ENCODE data around the gene KCNQ1. TPM values are rescaled to one million over a fixed set of nuclear protein-coding genes. Genes with fewer than 3 reads are reported as not detected.

KCNQ1 gene
- total RNA-seq, 2 experiments from 2014 or later, result 8.7 to 9.5 TPM

DNA sequence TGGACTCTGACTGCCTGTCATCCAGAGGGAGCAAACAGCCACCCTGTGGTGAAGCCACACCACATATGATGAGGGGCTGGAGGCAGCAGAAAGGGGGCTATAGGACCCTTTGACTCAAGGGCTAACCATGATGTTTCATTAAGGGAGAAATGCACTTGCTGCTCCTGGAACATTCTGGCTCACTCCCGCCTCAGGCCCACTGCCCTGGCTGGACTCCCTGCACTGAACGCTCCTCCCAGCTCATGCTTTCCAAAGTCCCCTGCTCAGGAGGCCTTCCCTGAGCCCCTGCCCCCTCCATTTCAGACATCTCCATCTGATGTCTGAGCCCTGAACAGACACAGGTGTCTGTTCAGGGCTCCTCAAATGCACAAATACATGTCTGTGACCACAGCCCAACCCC, 371.7 kb downstream of the KCNQ1 start:
- Mint-ChIP-seq H3K9me3 (peaks cover 26% of the 10 kb centered on the region), H3K27me3 (no peaks in the 10 kb centered on the region), H3K27ac (no peak overlapping the region), H3K4me3 (no peak overlapping the region), H3K4me1 (ENCODE audit: low read depth) (peaks cover 23% of the 10 kb centered on the region), H3K36me3 (ENCODE audit: low read depth) (peaks cover 16% of the 10 kb centered on the region)
- CTCF ChIA-PET, result no interaction called here
- POLR2A ChIA-PET, result no interaction called here
- TF ChIP-seq, protein P1, sequence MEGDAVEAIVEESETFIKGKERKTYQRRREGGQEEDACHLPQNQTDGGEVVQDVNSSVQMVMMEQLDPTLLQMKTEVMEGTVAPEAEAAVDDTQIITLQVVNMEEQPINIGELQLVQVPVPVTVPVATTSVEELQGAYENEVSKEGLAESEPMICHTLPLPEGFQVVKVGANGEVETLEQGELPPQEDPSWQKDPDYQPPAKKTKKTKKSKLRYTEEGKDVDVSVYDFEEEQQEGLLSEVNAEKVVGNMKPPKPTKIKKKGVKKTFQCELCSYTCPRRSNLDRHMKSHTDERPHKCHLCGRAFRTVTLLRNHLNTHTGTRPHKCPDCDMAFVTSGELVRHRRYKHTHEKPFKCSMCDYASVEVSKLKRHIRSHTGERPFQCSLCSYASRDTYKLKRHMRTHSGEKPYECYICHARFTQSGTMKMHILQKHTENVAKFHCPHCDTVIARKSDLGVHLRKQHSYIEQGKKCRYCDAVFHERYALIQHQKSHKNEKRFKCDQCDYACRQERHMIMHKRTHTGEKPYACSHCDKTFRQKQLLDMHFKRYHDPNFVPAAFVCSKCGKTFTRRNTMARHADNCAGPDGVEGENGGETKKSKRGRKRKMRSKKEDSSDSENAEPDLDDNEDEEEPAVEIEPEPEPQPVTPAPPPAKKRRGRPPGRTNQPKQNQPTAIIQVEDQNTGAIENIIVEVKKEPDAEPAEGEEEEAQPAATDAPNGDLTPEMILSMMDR (IDR thresholded peaks at IDR 0.05), result no peak
- intact Hi-C loops (cut with micrococcal nuclease), result no loop called here
- DNase-seq, result no peak
- ATAC-seq, result no peak

DNA sequence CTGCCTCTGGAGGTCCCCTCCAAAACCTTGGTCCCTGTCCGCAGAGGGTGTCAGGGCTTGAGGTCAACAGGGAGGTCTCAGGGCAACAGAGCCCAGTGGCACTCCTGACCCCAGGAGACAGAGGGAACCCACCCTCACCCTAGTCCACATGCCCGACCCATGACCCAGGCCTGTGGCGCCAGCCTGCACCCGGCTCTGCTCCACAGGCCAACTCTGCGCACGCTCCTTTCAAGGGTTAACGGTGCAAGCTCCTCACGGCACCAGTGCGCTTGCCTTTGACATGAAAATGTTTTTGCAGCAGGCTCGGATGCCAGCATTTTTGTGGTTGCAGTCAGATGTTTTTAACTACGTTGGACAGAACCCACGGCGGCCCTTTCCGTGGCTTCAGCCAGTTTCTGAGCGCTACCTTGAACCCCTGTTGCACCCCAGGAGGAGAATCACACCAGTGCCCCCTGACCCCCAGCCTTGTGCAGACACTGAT, 372.2 kb downstream of the KCNQ1 start:
- Mint-ChIP-seq H3K27me3 (no peaks in the 10 kb centered on the region), H3K4me1 (ENCODE audit: low read depth) (peaks cover 22% of the 10 kb centered on the region), H3K36me3 (ENCODE audit: low read depth) (peaks cover 16% of the 10 kb centered on the region), H3K9me3 (peaks cover 26% of the 10 kb centered on the region), H3K27ac (no peak overlapping the region), H3K4me3 (no peak overlapping the region)
- POLR2A ChIA-PET, result no interaction called here
- DNase-seq, result no peak
- TF ChIP-seq, protein P1 (IDR thresholded peaks at IDR 0.05), result no peak
- intact Hi-C loops (cut with micrococcal nuclease), result no loop called here
- CTCF ChIA-PET, result no interaction called here
- ATAC-seq, result no peak

DNA sequence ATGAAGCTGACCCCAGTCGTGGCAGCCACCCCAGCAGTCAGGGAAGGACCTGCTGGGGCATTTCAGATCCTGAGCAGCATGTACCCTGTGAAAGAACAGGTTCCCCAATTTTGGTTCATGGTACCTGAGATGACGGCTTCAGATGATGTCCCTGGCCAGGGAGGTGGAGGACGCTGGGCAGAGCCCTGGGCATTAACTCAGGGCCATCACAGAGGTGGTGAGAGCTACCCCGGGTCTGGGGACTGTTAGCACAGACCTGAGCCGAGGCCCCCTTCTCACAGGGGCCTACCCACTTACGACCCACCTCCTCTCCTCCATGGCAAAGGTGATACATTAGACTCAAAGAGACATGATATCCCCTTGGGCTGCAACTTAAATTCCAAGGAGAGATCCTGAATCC, 372.6 kb downstream of the KCNQ1 start:
- TF ChIP-seq, protein P1 (IDR thresholded peaks at IDR 0.05), result no peak
- POLR2A ChIA-PET, result no interaction called here
- no peak for DNase-seq
- Mint-ChIP-seq H3K4me3 (no peak overlapping the region), H3K36me3 (ENCODE audit: low read depth) (peaks cover 19% of the 10 kb centered on the region), H3K4me1 (ENCODE audit: low read depth) (peaks cover 18% of the 10 kb centered on the region), H3K27me3 (no peaks in the 10 kb centered on the region), H3K27ac (no peak overlapping the region), H3K9me3 (peaks cover 29% of the 10 kb centered on the region)
- intact Hi-C loops (cut with micrococcal nuclease), result no loop called here
- CTCF ChIA-PET, result no interaction called here
- no peak for ATAC-seq

DNA sequence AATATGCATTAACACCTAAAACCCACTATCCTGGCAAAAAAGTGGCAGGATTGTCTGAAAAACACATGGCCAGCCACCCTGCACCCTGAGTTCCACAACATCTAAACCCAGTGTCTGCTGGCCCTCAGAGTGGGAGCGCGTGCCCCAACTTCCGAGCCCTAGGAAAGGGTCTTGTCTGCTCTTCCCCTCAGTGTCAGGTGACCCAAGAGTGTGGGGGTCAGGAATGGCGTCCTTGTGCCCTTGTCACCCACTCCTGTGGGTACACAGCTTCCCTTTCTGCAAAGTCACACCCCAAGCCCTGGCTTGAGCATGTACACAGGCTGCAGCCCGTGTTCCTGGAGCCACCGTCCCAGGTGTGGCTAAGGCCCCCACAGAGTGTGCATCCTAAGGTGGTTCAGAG, 373.2 kb downstream of the KCNQ1 start:
- Mint-ChIP-seq H3K9me3 (peaks cover 35% of the 10 kb centered on the region), H3K27ac (no peak overlapping the region), H3K27me3 (no peaks in the 10 kb centered on the region), H3K4me3 (no peak overlapping the region), H3K36me3 (ENCODE audit: low read depth) (peaks cover 25% of the 10 kb centered on the region), H3K4me1 (ENCODE audit: low read depth) (peaks cover 13% of the 10 kb centered on the region)
- no peak for DNase-seq
- ChIA-PET POLR2A (no interaction called here), CTCF (no interaction called here)
- TF ChIP-seq, protein P1 (IDR thresholded peaks at IDR 0.05), result no peak
- no peak for ATAC-seq
- intact Hi-C loops (cut with micrococcal nuclease), result no loop called here

DNA sequence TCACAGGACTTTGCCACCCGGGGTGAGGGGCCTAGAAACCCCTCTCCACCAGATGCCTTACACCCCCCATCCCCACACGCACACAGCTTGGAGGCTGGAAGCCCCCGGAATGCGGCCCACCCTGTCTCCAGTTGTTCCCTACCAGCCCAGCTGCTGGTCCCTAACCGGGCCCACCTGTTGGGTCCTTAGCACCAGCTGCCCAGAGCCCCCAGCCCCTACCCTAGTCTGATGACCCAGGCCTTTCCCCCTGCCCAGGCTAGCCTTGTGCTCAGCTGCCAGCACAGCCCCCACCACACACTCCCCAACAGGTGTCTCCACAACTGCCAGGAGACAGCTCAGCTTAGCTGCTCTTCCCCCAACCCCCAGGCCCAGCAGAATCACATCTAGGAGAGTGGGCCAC, 373.7 kb downstream of the KCNQ1 start:
- Mint-ChIP-seq H3K36me3 (ENCODE audit: low read depth) (peaks cover 25% of the 10 kb centered on the region), H3K9me3 (peaks cover 40% of the 10 kb centered on the region), H3K4me3 (no peak overlapping the region), H3K27me3 (no peaks in the 10 kb centered on the region), H3K4me1 (ENCODE audit: low read depth) (peaks cover 8% of the 10 kb centered on the region), H3K27ac (no peak overlapping the region)
- DNase-seq, result no peak
- no peak for ATAC-seq
- intact Hi-C loops (cut with micrococcal nuclease), result no loop called here
- TF ChIP-seq, protein P1 (IDR thresholded peaks at IDR 0.05), result no peak
- ChIA-PET CTCF (no interaction called here), POLR2A (no interaction called here)

All from activated CD8-positive, alpha-beta T cell treated with anti-CD3 and anti-CD28 coated beads for 36 hours (primary cell).